Measurements from ENCODE around the gene MDM2.
A peak's percentile ranks its signal among the peaks of the same experiment; 100 is the strongest.
"Not testable (repeated sequence)": the region's sequence is repeated elsewhere in the genome, so short reads cannot be mapped to it uniquely, and the experiment has no call there.

MDM2 gene

GRCh38 chr12:68803948-68804656, 3.9 kb upstream of the MDM2 start:
- peaks cover 0 to 15% (median 11%) of the 10 kb centered on the region in 5 donors for H3K4me1 ChIP-seq (ENCODE audit: control insufficient read depth in 5 of 5, insufficient read depth in 5 of 5, low read length in 5 of 5)
- no peaks in the 10 kb centered on the region for H3K9me3 ChIP-seq (ENCODE audit: control insufficient read depth in 5 of 5, low read length in 5 of 5)
- no peaks in the 10 kb centered on the region for H3K36me3 ChIP-seq (ENCODE audit: control insufficient read depth in 5 of 5, insufficient read depth in 5 of 5, low read length in 5 of 5)
- H3K27me3 ChIP-seq (ENCODE audit: control insufficient read depth in 5 of 5, insufficient read depth in 4 of 5, low read length in 5 of 5), result no peaks in the 10 kb centered on the region
- no peak overlapping the region for H3K9ac ChIP-seq (ENCODE audit: low read length in 5 of 5)
- no peak overlapping the region for H3K4me3 ChIP-seq (ENCODE audit: low read depth in 1 of 5, low read length in 5 of 5)
- H3K27ac ChIP-seq (ENCODE audit: low read depth, low read length), result no peak overlapping the region

- Histone ChIP-seq H3K27me3 (ENCODE audit: control insufficient read depth in 5 of 5, insufficient read depth in 4 of 5, low read length in 5 of 5) (no peaks in the 10 kb centered on the region), H3K4me1 (ENCODE audit: control insufficient read depth in 5 of 5, insufficient read depth in 5 of 5, low read length in 5 of 5) (peaks cover 0 to 18% (median 13%) of the 10 kb centered on the region in 5 donors), H3K4me3 (ENCODE audit: low read depth in 1 of 5, low read length in 5 of 5) (no peak overlapping the region), H3K36me3 (ENCODE audit: control insufficient read depth in 5 of 5, insufficient read depth in 5 of 5, low read length in 5 of 5) (peaks cover 0 to 4% (median 0%) of the 10 kb centered on the region in 5 donors), H3K9me3 (ENCODE audit: control insufficient read depth in 5 of 5, low read length in 5 of 5) (no peaks in the 10 kb centered on the region), H3K9ac (ENCODE audit: low read length in 5 of 5) (no peak overlapping the region), H3K27ac (ENCODE audit: low read depth, low read length) (no peak overlapping the region)
These were observed 3.1 kb upstream of the MDM2 start for GRCh38 chr12:68804657-68805591.

- H3K9ac ChIP-seq (ENCODE audit: low read length in 5 of 5), result no peak overlapping the region
- no peak overlapping the region for H3K27ac ChIP-seq (ENCODE audit: low read depth, low read length)
These were observed 2.3 kb upstream of the MDM2 start for GRCh38 chr12:68805592-68806120.

GRCh38 chr12:68806488-68807237, 1.3 kb upstream of the MDM2 start:
- peaks cover 0 to 5% (median 0%) of the 10 kb centered on the region in 5 donors for H3K36me3 ChIP-seq (ENCODE audit: control insufficient read depth in 5 of 5, insufficient read depth in 5 of 5, low read length in 5 of 5)
- no peak overlapping the region for H3K9ac ChIP-seq (ENCODE audit: low read length in 5 of 5)
- no peaks in the 10 kb centered on the region for H3K9me3 ChIP-seq (ENCODE audit: control insufficient read depth in 5 of 5, low read length in 5 of 5)
- H3K27me3 ChIP-seq (ENCODE audit: control insufficient read depth in 5 of 5, insufficient read depth in 4 of 5, low read length in 5 of 5), result no peaks in the 10 kb centered on the region
- H3K27ac ChIP-seq (ENCODE audit: low read depth, low read length), result no peak overlapping the region
- peak overlapping the region; percentile 86 to 96 (median 94) for H3K4me3 ChIP-seq (ENCODE audit: low read depth in 1 of 5, low read length in 5 of 5)
- H3K4me1 ChIP-seq (ENCODE audit: control insufficient read depth in 5 of 5, insufficient read depth in 5 of 5, low read length in 5 of 5), result peaks cover 0 to 21% (median 13%) of the 10 kb centered on the region in 5 donors

More at GRCh38 chr12:68805592-68806120, 2.3 kb upstream of the MDM2 start:
- Histone ChIP-seq H3K9me3 (ENCODE audit: control insufficient read depth in 5 of 5, low read length in 5 of 5) (no peaks in the 10 kb centered on the region), H3K4me3 (ENCODE audit: low read depth in 1 of 5, low read length in 5 of 5) (no peak overlapping the region), H3K4me1 (ENCODE audit: control insufficient read depth in 5 of 5, insufficient read depth in 5 of 5, low read length in 5 of 5) (peaks cover 0 to 18% (median 13%) of the 10 kb centered on the region in 5 donors), H3K36me3 (ENCODE audit: control insufficient read depth in 5 of 5, insufficient read depth in 5 of 5, low read length in 5 of 5) (peaks cover 0 to 5% (median 0%) of the 10 kb centered on the region in 5 donors), H3K27me3 (ENCODE audit: control insufficient read depth in 5 of 5, insufficient read depth in 4 of 5, low read length in 5 of 5) (no peaks in the 10 kb centered on the region)

GRCh38 chr12:68807274-68807575, 752 bp upstream of the MDM2 start:
- not testable (repeated sequence) for H3K27me3 ChIP-seq (ENCODE audit: control insufficient read depth in 5 of 5, insufficient read depth in 4 of 5, low read length in 5 of 5); H3K36me3 ChIP-seq (ENCODE audit: control insufficient read depth in 5 of 5, insufficient read depth in 5 of 5, low read length in 5 of 5); H3K9me3 ChIP-seq (ENCODE audit: control insufficient read depth in 5 of 5, low read length in 5 of 5)
- peaks cover 0 to 25% (median 12%) of the 10 kb centered on the region in 5 donors for H3K4me1 ChIP-seq (ENCODE audit: control insufficient read depth in 5 of 5, insufficient read depth in 5 of 5, low read length in 5 of 5)
- peak overlapping the region; percentile 96 for H3K27ac ChIP-seq (ENCODE audit: low read depth, low read length)
- H3K4me3 ChIP-seq (ENCODE audit: low read depth in 1 of 5, low read length in 5 of 5), result peak overlapping the region; percentile 86 to 96 (median 94)
- peak overlapping the region; percentile 35 to 98 (median 82) for H3K9ac ChIP-seq (ENCODE audit: low read length in 5 of 5)

GRCh38 chr12:68808388-68809189, 612 bp downstream of the MDM2 start:
- Histone ChIP-seq H3K4me1 (ENCODE audit: control insufficient read depth in 5 of 5, insufficient read depth in 5 of 5, low read length in 5 of 5) (peaks cover 0 to 37% (median 19%) of the 10 kb centered on the region in 5 donors), H3K4me3 (ENCODE audit: low read depth in 1 of 5, low read length in 5 of 5) (peak overlapping the region; percentile 79 to 96 (median 94)), H3K36me3 (ENCODE audit: control insufficient read depth in 5 of 5, insufficient read depth in 5 of 5, low read length in 5 of 5) (peaks cover 3 to 13% (median 7%) of the 10 kb centered on the region in 5 donors), H3K9me3 (ENCODE audit: control insufficient read depth in 5 of 5, low read length in 5 of 5) (no peaks in the 10 kb centered on the region), H3K27ac (ENCODE audit: low read depth, low read length) (peak overlapping the region; percentile 96), H3K9ac (ENCODE audit: low read length in 5 of 5) (peak overlapping the region; percentile 56 to 98 (median 97)), H3K27me3 (ENCODE audit: control insufficient read depth in 5 of 5, insufficient read depth in 4 of 5, low read length in 5 of 5) (no peaks in the 10 kb centered on the region)

- peak overlapping the region in 4 of 5 donors; percentile 63 to 82 (median 80) for H3K9ac ChIP-seq (ENCODE audit: low read length in 5 of 5)
- peaks cover 0 to 37% (median 19%) of the 10 kb centered on the region in 5 donors for H3K4me1 ChIP-seq (ENCODE audit: control insufficient read depth in 5 of 5, insufficient read depth in 5 of 5, low read length in 5 of 5)
- peak overlapping the region; percentile 96 for H3K27ac ChIP-seq (ENCODE audit: low read depth, low read length)
- H3K4me3 ChIP-seq (ENCODE audit: low read depth in 1 of 5, low read length in 5 of 5), result peak overlapping the region; percentile 79 to 96 (median 94)
- peaks cover 8 to 19% (median 11%) of the 10 kb centered on the region in 5 donors for H3K36me3 ChIP-seq (ENCODE audit: control insufficient read depth in 5 of 5, insufficient read depth in 5 of 5, low read length in 5 of 5)
- no peaks in the 10 kb centered on the region for H3K9me3 ChIP-seq (ENCODE audit: control insufficient read depth in 5 of 5, low read length in 5 of 5)
- H3K27me3 ChIP-seq (ENCODE audit: control insufficient read depth in 5 of 5, insufficient read depth in 4 of 5, low read length in 5 of 5), result no peaks in the 10 kb centered on the region
These were observed 1.4 kb downstream of the MDM2 start for GRCh38 chr12:68809190-68810026.

- peaks cover 0 to 37% (median 20%) of the 10 kb centered on the region in 5 donors for H3K4me1 ChIP-seq (ENCODE audit: control insufficient read depth in 5 of 5, insufficient read depth in 5 of 5, low read length in 5 of 5)
- peaks cover 11 to 24% (median 15%) of the 10 kb centered on the region in 5 donors for H3K36me3 ChIP-seq (ENCODE audit: control insufficient read depth in 5 of 5, insufficient read depth in 5 of 5, low read length in 5 of 5)
These were observed 2.0 kb downstream of the MDM2 start for GRCh38 chr12:68810027-68810389.

More at GRCh38 chr12:68810027-68810389, 2.0 kb downstream of the MDM2 start:
- not testable (repeated sequence) for H3K27me3 ChIP-seq (ENCODE audit: control insufficient read depth in 5 of 5, insufficient read depth in 4 of 5, low read length in 5 of 5); H3K9me3 ChIP-seq (ENCODE audit: control insufficient read depth in 5 of 5, low read length in 5 of 5); H3K27ac ChIP-seq (ENCODE audit: low read depth, low read length); H3K9ac ChIP-seq (ENCODE audit: low read length in 5 of 5)
- H3K4me3 ChIP-seq (ENCODE audit: low read depth in 1 of 5, low read length in 5 of 5), result peak overlapping the region in 1 of 5 donors; percentile 41

Measured in subcutaneous abdominal adipose tissue (tissue), 5 donors.